Glutamatergic neuron (in vitro differentiated cells): Measurements from ENCODE around the gene FAM136A. TPM values are rescaled to one million over a fixed set of nuclear protein-coding genes. Genes with fewer than 3 reads are reported as not detected.

ENCODE experiments used
- DNase-seq: peaks from one replicate; pipeline ENCODE4 v3.0.0; 2022
- H3K27ac Mint-ChIP-seq: one replicate; pipeline ENCODE4 v1.8.0; 2020; ENCODE audit warnings: mild to moderate bottlenecking, mixed read lengths, inconsistent platforms; ENCODE audit not compliant: unreplicated experiment
- H3K27me3 Mint-ChIP-seq: one replicate; pipeline ENCODE4 v1.8.0; 2020; ENCODE audit warnings: mild to moderate bottlenecking, moderate library complexity, mixed read lengths, inconsistent platforms; ENCODE audit not compliant: unreplicated experiment
- H3K36me3 Mint-ChIP-seq: one replicate; pipeline ENCODE4 v1.8.0; 2020; ENCODE audit warnings: mild to moderate bottlenecking, mixed read lengths, inconsistent platforms; ENCODE audit not compliant: unreplicated experiment
- H3K4me1 Mint-ChIP-seq: one replicate; pipeline ENCODE4 v1.8.0; 2020; ENCODE audit warnings: mild to moderate bottlenecking, low read depth, mixed read lengths, inconsistent platforms; ENCODE audit not compliant: unreplicated experiment
- H3K4me3 Mint-ChIP-seq: one replicate; pipeline ENCODE4 v1.8.0; 2020; ENCODE audit warnings: mild to moderate bottlenecking, mixed read lengths, inconsistent platforms; ENCODE audit not compliant: unreplicated experiment
- H3K9me3 Mint-ChIP-seq: one replicate; pipeline ENCODE4 v1.8.0; 2020; ENCODE audit warnings: mild to moderate bottlenecking, moderate library complexity, mixed read lengths, inconsistent platforms; ENCODE audit not compliant: unreplicated experiment
- CTCF ChIP-seq: fragments of 200-600 bp; sonication (generic); IDR thresholded peaks from one replicate; pipeline ENCODE4 v1.5.0; 2021; ENCODE audit not compliant: partially characterized antibody, unreplicated experiment
- long read RNA-seq: library from polyadenylated mRNA; unstranded; transcript quantifications from one replicate; pipeline ENCODE4 v2.0.0, GENCODE V29; 2020; ENCODE audit not compliant: unreplicated experiment
- total RNA-seq: library from RNA; stranded (reverse); fragmentation: NEBNext Ultra II Directional; extraction: Animal tissue kit (Norgen Biotek cat#: 25700); gene quantifications from one replicate; pipeline ENCODE4 v1.2.1, GENCODE V29; 2021; ENCODE audit not compliant: unreplicated experiment

FAM136A gene
- 17.3 TPM for total RNA-seq
- long read RNA-seq, transcript FAM136A-201 (3 exons, 1,810 nt): major isoform, 24 of 28 reads
- long read RNA-seq, partial matches to known transcripts: 0 of 28 reads
- long read RNA-seq, other reads (novel, unspliced or antisense): 2 of 28 reads

GRCh38 chr2:70301344-70302194 is at the start of gene FAM136A:
FAM136A (minus strand) TSS chr2:70302067; CDS start chr2:70302011, 56 bp downstream.
- H3K27me3 Mint-ChIP-seq: peaks cover 2% of the 10 kb centered on the region
- peak within 1 kb of the TSS; percentile 91 for H3K4me3 Mint-ChIP-seq
- H3K9me3 Mint-ChIP-seq: peaks cover 4% of the 10 kb centered on the region
- no peaks in the 10 kb centered on the region for H3K36me3 Mint-ChIP-seq
- peaks cover 10% of the 10 kb centered on the region for H3K4me1 Mint-ChIP-seq
- peak; percentile 97 for DNase-seq
- peak within 1 kb of the TSS; percentile 62 for H3K27ac Mint-ChIP-seq
- peak; percentile 96 for TF ChIP-seq CTCF

GRCh38 chr2:70349921-70350685 is 48.2 kb upstream of the FAM136A start:
- Mint-ChIP-seq H3K4me1 (peaks cover 4% of the 10 kb centered on the region), H3K9me3 (peaks cover 2% of the 10 kb centered on the region), H3K36me3 (no peaks in the 10 kb centered on the region), H3K27me3 (peaks cover 4% of the 10 kb centered on the region), H3K27ac (no peak overlapping the region), H3K4me3 (no peak overlapping the region)
- no peak for DNase-seq
- TF ChIP-seq CTCF: no peak

GRCh38 chr2:70347831-70348230 is 46.0 kb upstream of the FAM136A start:
- no peak for TF ChIP-seq CTCF
- H3K27ac Mint-ChIP-seq: no peak overlapping the region

GRCh38 chr2:70344195-70344594 is 42.3 kb upstream of the FAM136A start:
- H3K36me3 Mint-ChIP-seq: peaks cover 4% of the 10 kb centered on the region
- no peak overlapping the region for H3K27ac Mint-ChIP-seq
- peaks cover 3% of the 10 kb centered on the region for H3K9me3 Mint-ChIP-seq
- DNase-seq: no peak
- H3K27me3 Mint-ChIP-seq: peaks cover 6% of the 10 kb centered on the region
- H3K4me3 Mint-ChIP-seq: no peak overlapping the region
- TF ChIP-seq CTCF: no peak
- H3K4me1 Mint-ChIP-seq: no peaks in the 10 kb centered on the region

More at GRCh38 chr2:70347831-70348230, 46.0 kb upstream of the FAM136A start:
- Mint-ChIP-seq H3K4me3 (no peak overlapping the region), H3K4me1 (no peaks in the 10 kb centered on the region), H3K9me3 (no peaks in the 10 kb centered on the region), H3K27me3 (peaks cover 6% of the 10 kb centered on the region), H3K36me3 (no peaks in the 10 kb centered on the region)
- no peak for DNase-seq

GRCh38 chr2:70341477-70341765 is 39.6 kb upstream of the FAM136A start:
- no peak overlapping the region for H3K4me3 Mint-ChIP-seq
- H3K27ac Mint-ChIP-seq: no peak overlapping the region
- peaks cover 3% of the 10 kb centered on the region for H3K9me3 Mint-ChIP-seq
- TF ChIP-seq CTCF: peak; percentile 30
- peaks cover 6% of the 10 kb centered on the region for H3K27me3 Mint-ChIP-seq
- H3K36me3 Mint-ChIP-seq: peaks cover 4% of the 10 kb centered on the region
- H3K4me1 Mint-ChIP-seq: no peaks in the 10 kb centered on the region
- DNase-seq: no peak
